ENCODE results near the gene FXYD7.

FXYD7 gene

DNA sequence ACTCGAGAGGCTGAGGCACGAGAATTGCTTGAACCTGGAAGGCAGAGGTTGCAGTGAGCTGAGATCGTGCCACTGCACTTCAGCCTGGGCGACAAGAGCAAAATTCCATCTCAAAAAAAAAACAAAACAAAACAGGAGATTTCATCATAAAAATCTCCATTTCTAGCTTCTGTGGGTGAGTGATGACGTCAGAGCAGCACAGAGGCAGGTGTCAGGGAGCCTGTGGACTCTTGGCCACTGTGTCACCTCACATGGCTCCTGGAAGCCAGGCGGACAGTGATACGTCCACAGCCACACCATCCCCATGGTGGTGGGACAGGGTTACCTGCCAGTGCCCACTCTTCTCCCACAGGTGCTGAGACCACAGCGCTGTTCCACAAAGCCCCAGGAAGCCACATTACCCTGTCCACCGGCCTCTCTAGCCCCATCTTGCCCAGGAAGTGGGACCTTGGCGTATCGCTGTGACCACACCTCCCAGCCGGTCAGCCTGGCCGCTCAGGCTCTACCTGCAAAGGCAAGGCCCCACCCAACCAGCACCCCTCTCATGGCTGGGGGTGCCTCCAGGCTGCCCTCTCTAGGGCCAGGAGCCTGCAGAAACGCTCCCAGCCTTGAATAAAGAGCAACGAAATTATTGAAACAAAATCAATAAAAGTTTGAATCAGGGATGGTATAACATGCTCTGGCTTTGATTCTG lies 29.9 kb upstream of the FXYD7 start:
- no peak for FAIRE-seq

DNA sequence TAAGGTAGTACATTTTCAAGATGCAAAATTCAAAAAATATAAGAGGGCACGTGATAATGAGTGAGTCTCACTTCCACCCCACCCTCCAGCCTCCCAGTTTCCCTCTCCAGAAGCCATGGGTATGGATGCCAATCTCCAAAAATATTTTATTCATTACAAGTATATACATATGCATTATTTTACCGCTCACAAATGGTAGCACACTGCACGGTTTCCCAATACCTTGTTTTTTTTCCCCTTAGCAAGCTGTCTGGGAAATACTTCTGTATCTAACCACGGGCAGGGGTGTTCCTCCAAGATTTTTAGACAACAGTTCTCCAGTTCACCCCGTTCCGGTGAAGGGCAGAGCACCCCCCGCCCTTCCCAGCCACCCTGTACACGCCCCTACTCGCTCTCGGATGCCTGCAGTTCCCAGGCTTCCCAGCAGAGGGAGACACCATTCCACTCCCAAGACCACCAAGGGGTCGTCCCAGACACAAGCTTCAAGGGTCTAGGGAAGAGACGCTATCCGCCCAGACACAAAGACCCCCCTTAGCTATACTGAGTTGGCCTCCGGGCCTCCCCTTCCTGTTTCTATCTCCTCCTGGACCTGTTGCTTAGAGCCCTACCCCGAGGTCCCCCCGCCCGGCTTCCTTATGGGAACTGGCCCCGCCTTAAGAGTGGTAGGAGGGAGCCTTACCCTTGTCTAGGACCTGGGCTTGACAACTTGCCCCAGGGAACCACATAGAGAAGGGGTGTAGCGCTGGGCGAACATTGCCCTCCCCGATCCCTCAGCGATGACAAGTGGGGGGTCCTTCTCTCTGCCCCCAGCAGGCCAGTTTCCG lies 28.5 kb upstream of the FXYD7 start:
- no peak for FAIRE-seq

DNA sequence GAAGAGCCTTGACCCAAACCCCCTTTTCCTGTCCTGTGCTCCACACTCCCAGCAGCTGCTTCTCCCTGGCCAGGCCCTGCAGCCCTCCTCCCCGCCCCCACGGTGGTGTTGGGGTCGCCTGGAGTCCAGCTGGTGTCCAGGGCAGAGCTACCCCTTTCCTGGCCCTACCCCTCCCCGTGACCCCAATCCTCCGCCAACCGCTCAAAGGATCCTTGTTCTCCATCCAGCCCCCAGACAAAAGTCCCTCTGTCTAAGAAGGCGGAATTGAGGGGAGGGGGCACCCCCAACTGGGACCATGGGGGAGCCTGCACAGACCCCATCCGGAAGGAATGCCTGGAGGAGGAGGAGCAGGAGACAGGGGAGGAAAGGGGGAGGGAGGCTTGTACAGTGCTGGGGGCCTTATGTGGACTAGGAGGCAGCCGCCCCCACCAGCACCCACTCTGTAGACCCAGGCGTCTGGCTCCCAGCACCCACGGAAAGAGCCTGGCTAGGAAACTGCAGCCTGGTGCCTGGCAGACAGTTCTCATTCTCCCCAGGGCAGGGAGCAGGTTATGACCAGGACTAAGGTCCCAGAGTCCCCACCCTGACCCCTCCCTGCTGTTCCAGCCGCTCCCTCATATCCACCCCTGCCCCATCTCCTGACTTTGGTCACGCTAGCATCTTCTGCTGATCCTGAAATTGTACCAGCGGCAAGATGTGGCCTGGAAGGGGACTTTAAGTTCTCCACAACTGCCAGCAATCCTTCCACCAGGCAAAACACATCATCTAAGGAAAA lies 27.7 kb upstream of the FXYD7 start, which contains the start of gene FXYD3:
Gene FXYD3, plus strand, starts transcription at position 647 of the 775 bp plus-strand sequence. CDS start 3,554 bp downstream, outside the sequence.
- no peak for FAIRE-seq

DNA sequence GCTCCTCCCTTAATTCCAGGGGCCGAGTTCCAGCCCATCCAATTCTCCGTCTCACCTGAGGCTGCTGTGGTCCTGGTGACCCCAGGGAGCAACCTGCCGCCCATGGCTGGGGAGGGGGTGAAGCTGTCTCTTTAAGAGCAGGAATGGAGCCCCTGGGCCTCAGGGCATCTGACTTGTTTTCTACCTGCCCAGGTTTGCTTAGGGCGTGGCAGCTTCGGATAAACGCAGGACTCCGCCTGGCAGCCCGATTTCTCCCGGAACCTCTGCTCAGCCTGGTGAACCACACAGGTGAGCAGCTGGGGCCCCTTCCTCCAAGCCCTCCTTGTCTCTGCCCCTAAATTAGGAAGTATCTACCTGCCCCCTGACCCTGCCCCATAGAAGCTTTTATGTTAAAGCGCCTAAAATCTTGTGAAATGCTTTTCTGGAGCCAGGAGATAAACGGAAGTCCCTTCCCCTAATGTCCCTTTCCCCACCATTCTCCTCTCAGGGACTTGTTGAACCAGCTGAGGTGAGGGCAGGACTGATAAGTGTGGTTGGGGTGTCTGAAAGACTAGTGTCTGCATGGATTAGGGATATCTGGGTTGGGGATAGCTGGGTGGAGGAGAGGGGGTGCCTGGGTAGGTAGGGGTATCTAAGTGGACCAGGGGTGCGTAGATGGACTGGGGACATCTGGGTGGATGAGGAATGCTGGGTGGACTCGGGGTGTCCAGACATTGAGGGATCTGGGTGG lies 26.8 kb upstream of the FXYD7 start:
- FAIRE-seq = no peak

DNA sequence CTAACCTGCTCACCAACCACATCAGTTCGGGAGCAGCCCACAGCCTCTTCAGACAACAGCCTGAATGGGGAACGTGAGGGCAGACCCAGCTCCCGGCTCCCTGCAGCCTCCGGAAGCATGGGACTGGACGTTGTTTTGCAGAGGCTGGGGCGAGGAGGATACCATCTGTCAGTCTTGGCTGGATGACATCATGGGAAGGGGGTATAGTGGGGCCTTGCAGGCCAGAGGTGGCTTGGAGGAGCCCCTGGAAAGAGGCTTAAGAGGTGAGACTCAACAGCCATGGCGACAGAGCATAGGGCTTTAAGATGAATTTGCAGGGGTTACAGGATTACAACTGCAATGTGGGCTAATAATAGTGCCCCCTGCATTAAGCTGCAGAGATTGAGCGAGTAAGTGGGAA lies 25.9 kb upstream of the FXYD7 start:
- FAIRE-seq = no peak

DNA sequence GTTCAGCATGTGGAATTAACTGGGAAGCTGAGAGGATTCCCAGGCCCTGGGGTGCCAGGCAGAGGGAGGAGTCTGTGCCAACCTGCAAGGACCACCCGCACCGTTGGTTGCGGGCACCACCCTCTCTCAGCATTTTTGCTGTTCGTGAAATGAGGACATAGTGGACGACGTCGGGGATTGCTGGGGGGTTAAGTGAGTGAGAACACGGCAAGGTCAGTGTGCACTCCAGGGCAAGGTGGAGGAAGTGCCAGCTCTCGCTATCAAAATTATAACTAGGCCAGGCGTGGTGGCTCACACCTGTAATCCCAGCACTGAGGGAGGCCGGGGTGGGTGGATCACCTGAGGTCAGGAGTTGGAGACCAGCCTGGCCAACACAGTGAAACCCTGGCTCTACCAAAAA lies 25.3 kb upstream of the FXYD7 start:
- no peak for FAIRE-seq

DNA sequence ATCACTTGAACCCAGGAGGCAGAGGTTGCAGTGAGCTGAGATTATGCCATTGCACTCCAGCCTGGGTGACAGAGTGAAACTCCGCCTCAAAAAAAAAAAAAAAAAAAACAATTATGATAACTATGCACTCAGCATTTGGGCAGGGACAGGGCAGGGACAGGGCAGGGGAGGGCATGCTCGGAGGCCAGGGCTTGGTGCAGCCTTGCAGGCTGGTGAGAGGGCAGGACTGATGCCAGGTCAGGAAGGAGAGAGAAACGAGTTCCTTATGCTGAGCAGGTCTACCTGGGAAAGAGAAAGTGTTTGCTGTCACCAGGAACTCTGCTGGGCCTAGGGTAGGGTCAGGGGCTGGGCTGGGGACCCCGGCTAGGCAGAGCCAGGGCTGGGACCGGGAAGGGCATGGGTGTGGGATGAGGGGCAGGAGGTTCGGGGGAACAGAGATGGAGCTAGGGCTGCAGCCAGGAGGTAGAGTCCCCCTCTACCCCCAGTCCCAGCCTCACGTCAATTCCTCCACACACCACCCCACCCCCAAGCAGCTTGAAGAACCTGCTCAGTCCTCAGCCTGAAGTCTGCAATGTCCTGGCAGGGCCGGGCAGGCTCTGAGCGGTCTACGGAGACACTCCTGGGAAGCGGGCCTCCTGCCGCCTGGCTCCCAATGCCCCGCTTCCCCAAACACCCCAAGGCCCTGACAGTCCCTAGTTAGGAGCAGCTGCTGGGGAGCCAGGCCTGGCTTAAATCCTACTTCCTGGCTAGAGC lies 24.6 kb upstream of the FXYD7 start:
- no peak for FAIRE-seq

DNA sequence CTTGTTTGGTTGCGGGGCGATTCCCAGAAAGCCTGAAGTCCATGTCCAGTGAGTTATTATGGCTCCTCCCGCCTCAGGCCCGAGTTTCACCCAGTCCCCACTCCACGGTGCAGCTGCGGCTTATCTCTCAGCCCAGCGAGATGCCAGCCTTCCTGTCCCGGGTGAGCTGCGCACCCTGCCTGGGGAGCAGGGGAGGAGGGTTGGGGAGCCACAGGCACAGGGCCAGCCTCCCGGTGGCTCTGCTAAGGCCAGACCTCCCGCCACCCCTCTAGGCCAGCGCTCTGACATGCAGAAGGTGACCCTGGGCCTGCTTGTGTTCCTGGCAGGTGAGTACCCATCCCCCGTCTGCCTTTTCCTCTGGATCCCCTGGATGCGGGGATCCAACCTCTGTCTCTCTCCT lies 24.0 kb upstream of the FXYD7 start:
- FAIRE-seq = no peak

DNA sequence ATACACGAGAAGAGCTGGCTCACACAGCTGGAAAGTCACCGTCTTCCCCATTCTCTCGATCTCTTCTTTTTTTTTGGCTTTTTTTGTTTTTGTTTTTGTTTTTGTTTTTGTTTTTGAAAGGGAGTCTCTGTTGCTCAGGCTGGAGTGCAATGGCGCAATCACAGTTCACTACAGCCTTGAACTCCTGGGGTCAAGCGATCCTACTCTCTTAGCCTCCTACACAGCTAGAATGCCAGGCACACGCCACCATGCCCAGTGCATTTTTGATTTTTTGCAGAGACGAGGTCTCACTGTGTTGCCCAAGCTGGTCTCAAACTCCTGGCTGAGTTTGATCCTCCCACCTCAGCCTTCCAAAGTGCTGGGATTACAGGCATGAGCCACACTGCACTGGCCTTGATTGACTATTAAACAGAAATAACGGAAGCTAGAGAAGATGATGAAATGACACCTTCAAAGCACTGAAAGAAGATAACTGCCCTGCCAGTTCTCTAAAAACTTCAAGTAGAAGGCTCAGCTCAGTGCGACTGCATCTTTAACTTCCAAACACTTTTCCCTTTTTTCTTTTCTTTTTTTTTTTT lies 23.4 kb upstream of the FXYD7 start:
- no peak for FAIRE-seq

DNA sequence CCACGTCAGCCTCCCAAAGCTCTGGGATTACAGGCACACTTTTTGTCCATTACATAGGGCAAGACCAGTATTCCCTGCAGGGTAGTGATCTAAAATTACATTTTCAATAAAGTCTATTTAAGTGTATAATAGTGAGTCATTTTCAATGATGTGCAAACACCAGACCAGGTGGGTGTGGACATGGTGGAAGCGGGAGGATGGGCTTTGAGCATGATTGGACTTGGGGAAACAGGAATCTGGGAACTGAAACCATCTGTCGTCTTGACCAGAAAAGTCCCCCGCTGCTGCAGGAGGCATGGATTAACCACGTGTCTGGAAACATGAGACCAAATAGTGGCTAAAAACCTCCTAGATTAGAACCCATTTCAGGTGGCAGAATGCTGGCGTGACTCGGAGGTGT lies 22.6 kb upstream of the FXYD7 start:
- no peak for FAIRE-seq

DNA sequence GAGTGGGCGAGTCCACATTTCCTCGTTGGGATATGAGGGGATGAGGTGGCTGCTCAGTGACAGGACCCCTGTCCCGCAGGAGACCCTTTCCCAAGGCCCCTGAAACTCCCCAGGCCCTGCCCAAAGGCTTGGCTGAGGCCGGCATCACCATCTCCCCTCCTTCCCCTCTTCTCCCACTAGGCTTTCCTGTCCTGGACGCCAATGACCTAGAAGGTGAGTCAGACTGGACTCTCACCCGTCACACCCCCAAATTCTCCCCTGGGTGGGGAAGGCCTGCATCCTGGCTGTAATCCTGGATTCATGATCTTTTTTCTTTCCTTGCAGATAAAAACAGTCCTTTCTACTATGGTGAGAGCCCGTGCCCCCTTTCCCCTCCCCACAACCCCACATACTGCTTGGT lies 22.2 kb upstream of the FXYD7 start:
- FAIRE-seq = no peak

DNA sequence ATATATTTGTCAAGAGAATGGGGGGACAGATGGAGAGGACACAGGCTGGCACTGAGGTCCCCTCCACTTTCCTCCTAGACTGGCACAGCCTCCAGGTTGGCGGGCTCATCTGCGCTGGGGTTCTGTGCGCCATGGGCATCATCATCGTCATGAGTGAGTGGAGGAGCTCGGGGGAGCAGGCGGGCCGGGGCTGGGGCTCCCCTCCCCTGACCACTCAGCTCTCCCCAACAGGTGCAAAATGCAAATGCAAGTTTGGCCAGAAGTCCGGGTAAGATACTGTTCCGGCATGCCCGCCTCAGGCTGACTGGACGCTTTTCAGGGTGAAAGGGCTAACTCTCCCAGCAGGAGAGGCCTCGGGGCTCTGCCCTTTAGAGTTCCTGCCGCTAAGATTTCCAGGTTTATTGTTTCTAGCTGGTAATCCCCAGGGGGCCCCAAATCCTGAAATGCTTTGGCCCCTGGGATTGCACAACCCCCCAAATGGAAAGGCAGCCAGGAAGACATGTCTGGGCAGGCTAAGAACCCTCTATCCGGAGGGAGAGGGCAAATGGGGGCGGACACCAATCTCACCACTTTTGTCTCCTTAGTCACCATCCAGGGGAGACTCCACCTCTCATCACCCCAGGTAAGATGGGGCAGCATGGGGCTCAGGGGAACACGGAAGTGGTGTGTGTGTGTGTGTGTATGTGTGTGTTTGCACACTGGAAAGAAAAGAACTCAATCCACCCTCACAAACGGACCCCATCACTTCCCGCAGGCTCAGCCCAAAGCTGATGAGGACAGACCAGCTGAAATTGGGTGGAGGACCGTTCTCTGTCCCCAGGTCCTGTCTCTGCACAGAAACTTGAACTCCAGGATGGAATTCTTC lies 20.1 kb upstream of the FXYD7 start:
- no peak for FAIRE-seq

DNA sequence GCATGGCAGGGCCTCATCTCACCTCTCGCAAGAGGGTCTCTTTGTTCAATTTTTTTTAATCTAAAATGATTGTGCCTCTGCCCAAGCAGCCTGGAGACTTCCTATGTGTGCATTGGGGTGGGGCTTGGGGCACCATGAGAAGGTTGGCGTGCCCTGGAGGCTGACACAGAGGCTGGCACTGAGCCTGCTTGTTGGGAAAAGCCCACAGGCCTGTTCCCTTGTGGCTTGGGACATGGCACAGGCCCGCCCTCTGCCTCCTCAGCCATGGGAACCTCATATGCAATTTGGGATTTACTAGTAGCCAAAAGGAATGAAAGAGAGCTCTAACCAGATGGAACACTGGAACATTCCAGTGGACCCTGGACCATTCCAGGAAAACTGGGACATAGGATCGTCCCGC lies 19.5 kb upstream of the FXYD7 start:
- FAIRE-seq = no peak

DNA sequence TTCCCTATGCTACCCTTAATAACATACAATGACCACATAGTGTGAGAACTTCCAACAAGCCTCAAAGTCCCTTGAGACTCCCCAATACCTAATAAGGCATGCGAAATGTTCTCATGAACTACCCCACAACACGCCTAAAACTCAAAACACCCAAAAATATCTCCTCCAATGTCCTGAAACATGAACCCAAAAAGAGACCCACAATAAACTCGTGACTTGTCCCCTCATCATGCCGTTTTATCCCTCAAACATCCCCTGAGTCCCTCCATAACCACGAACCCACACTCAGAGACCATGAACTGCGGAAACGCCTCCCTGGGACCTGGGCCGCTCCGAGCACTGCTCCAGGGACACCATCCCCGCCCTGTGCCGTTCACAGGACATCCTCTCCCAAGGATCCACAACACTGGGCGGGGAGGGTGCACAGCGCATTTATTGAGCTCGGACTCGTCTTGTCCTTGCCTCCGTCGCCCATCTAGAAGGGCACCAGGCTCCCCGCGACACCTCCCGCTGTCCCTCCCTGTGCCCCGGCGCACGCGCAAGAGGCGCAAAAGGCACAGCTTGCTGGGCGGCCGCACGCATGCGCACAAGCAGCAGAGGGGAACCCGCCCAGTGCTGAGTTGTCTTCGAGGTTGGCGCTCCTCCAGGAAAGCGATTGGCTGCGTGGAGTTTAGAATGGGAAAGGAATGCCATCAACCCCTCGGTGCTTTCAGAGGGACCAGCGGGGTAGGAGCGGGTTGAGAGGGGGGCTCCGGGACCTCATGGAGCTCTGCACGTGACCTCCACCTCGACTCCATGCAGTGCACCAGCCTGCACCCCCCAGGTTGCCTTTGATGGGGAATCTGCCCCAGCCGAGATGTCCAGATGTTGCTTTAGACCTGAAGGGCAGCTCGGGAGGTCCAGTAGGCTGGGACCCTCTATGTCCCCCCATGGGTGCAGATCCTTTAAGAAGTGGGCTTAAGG lies 18.7 kb upstream of the FXYD7 start:
- FAIRE-seq = no peak

DNA sequence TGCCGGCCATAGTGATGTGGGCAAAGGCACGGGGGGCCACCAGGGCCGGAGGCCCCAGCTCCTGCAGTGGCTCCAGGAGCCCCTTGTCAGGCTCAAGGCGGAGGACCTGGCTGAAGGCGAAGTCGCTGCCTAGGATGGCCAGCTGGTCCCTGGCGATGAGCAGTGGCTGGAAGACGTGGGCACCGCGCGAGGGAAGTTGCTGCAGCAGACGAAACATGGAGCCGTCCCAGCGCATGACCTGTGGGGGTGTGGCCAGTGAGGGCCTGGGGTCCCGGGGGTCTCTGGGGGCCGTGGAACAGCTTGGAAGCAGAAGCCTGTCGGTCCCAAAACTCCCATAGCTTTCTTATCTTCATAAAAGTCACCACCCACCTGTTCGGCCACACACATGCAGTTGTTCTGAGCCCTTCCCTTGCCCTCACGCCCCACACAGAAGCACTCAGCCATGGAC lies 17.8 kb upstream of the FXYD7 start:
- FAIRE-seq = no peak

DNA sequence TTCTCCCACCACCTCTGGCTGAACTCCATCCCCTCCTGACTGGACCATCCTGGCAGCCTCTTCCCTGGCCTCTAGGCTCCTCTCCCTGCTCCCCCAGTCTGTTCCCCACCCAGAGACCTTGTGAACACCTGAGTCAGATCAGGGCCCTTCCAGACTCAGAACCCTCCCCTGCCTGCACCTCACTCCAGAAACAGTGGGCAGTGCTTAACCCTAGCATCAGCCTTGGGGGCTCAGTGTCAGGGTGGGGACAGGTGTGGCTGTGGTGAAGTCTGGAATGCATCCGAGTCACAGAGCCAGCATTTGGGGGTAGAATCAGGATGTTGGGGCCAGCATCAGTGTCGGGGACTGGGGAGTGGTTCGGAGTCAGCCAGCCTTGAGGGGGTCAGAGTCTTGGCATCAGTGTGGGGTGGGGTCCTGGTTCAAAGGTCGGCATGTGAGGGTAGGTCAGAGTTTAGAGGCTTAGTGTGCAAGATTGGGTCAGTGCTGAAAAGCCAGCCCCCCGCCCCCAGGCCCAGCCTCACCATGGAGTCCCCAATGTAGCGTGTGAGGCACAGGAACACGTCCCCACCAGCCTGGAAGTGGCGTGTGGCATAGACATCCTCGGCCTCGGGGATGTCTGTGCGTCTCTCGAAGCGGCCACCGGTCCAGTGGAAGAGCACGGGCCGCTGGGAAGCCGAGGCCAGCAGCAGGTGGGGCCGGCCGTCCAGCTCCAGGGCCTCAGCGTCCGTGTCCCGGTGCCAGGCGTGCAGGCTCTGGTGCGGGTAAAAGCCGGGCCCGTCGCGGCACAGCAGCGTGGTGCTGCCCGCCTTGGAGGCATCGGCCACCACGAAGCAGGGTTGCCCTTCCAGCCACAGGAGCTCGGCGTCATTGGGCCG lies 17.1 kb upstream of the FXYD7 start:
- no peak for FAIRE-seq

DNA sequence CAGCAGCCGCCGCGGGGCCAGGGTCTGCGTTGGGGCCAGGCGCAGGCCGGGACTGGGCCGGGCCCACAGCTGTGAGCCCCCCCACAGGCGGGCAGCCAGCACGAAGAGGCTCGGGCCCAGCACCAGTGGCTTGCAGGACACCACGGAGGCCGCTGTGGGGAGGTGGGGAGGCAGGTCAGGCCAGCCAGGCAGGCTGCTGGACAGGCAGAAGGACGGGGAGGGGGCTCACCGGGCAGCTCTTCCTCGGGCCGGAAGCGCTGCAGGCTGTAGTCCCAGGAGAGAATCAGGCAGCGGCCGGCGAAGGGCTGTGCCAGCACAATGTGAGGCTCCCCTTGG lies 16.5 kb upstream of the FXYD7 start:
- no peak for FAIRE-seq

DNA sequence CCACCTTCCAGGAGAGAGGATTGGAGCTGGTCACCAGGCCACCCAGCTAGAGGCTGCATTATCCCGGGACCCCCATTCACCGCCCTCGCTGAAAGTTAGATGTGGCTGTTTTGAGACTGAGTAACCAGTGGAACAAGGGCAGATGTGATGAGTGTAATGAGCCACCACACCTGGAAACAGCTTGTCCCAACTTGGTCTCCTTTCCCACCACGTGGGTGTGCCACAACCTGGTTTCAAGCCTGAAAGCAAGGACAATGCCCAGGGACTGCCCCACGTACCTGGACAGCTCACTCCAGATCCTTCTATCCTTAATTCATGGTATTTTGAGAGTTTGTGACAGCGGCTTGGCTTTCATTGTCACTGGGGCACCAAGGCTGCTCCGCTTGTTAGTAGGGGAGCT lies 15.2 kb upstream of the FXYD7 start:
- FAIRE-seq = no peak
